ENCODE measurements around the gene PKNOX1.

GRCh38 chr21:42962380-42963007 is 11.9 kb upstream of the PKNOX1 start:
- no peak for TF ChIP-seq POLR2A (IDR thresholded peaks at IDR 0.05)
- TF ChIP-seq, protein P1, sequence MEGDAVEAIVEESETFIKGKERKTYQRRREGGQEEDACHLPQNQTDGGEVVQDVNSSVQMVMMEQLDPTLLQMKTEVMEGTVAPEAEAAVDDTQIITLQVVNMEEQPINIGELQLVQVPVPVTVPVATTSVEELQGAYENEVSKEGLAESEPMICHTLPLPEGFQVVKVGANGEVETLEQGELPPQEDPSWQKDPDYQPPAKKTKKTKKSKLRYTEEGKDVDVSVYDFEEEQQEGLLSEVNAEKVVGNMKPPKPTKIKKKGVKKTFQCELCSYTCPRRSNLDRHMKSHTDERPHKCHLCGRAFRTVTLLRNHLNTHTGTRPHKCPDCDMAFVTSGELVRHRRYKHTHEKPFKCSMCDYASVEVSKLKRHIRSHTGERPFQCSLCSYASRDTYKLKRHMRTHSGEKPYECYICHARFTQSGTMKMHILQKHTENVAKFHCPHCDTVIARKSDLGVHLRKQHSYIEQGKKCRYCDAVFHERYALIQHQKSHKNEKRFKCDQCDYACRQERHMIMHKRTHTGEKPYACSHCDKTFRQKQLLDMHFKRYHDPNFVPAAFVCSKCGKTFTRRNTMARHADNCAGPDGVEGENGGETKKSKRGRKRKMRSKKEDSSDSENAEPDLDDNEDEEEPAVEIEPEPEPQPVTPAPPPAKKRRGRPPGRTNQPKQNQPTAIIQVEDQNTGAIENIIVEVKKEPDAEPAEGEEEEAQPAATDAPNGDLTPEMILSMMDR (IDR thresholded peaks at IDR 0.05), result no peak
